A172 (cell line): ENCODE measurements around the gene RIMKLA. TPM values are rescaled to one million over a fixed set of nuclear protein-coding genes. Genes with fewer than 3 reads are reported as not detected.
A peak's percentile ranks its signal among the peaks of the same experiment; 100 is the strongest.

Source experiments
- DNase-seq: peaks from one replicate; pipeline ENCODE4 v3.0.0-alpha.2; 2015; ENCODE audit warnings: low spot score
- total RNA-seq: library from RNA; depleted of rRNA; stranded (reverse); fragments of >200 nt; shearing (Covaris generic); gene quantifications from 2 replicates; pipeline ENCODE4 v1.2.3, GENCODE V29; 2014

Gene RIMKLA
- total RNA-seq, 1 experiment from 2014 or later, result not detected

- DNase-seq, result no peak
These were observed 46.6 kb downstream of the RIMKLA start for GRCh38 chr1:42427240-42427639.

GRCh38 chr1:42429603-42430002 is 49.0 kb downstream of the RIMKLA start:
- no peak for DNase-seq

GRCh38 chr1:42430286-42431135 is 49.9 kb downstream of the RIMKLA start:
- DNase-seq, result no peak

DNA sequence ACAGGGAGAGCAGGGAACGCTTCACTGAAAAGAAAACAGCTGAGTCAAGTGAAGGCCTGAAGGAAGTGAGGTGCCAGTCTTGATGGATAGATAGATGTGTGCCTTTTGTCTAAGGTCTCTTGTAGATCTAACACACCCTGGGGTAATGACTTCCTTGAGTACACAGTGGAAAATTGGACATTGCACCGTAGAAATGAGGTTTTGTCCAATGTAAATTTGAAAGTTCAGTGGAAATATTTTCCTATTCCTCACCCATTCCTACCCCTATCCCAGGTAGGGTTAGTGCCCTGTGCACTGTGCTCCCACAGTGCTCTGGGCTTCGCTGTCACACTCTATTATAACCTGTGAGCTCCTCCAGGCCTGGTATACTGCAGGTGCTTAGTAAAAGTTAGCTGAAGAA is 50.9 kb downstream of the RIMKLA start:
- no peak for DNase-seq

DNA sequence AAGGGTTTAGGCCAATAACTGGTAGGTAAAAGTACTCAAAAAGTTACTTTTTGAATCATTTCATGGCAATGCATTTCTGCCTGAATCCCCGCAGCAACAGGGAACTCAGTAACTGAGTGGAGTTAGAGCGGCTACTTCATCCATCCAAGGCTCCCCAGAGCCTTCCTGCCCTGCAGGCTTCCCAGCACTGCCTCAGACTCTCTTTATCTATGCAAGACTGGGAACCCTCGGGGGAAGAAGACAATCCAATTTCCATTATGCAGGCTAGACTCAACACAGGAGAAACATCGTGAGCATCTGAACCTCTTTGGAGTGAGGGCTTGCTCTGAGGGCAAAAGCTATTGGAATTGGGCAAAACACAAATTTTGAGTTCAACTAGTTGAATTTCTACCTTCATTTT is 52.1 kb downstream of the RIMKLA start:
- no peak for DNase-seq

DNA sequence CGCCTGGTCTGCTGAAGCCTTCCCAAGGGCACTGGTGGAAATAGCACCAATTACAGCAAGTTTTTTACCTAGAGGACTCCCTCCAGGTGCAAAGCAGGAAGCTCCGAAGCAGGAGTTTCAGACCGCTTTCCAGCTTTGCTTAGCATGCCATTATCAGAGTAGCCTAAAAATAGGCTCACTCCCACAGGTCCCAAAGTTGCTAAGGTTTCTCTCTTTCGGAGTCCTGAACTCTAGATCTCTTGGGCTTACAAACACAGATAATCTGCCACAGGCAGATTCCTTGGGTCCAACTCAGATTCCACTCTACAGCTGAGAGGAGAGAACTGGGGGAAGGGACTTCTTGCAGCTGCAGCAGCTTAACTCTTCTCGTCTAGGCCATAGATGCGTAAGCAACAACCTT is 52.8 kb downstream of the RIMKLA start:
- DNase-seq, result no peak

GRCh38 chr1:42434340-42434739 is 53.7 kb downstream of the RIMKLA start:
- DNase-seq, result no peak

- DNase-seq, result peak; percentile 25
These were observed 59.3 kb downstream of the RIMKLA start for GRCh38 chr1:42439940-42440339.

DNA sequence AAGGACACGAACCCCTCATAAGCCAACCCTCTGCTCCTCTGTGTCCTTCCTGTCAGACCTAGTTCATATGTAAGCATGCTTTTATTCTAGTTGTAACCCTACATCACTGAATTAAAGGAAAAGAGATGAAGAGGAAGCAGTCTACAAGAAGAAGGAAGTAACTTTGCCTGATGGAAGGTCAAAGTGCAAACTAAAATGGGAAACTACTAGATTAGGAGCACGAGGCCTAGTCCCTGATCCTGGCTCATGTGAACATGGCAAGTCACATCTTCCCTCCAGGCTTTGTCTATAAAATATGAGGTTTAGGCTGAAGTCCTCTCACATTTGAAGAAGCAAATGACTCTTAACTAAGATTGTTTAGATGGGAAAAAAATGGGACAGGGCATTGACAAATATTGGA is 62.1 kb downstream of the RIMKLA start:
- DNase-seq, result no peak

- DNase-seq, result no peak
These were observed 68.7 kb downstream of the RIMKLA start for GRCh38 chr1:42449256-42449655.

- no peak for DNase-seq
These were observed 69.5 kb downstream of the RIMKLA start for GRCh38 chr1:42450061-42450460.

DNA sequence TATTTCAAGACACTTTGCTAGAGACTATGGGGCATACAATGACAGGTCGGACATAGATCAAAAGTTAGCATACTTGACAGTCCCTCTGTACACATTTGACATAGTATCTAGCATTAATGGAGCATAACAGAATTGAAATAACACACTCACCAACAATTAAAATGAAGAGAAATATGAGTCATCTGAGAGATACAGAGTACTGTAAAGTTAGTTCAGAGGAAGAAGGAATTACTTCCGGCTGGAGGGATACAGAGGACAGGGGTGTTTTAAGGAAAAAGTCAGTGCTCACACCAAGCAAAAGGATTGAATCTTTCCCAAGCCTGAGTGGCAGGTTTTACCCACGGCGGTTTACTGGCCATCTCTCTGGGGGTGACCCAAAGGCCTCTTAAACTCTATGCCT is 72.8 kb downstream of the RIMKLA start:
- no peak for DNase-seq

DNA sequence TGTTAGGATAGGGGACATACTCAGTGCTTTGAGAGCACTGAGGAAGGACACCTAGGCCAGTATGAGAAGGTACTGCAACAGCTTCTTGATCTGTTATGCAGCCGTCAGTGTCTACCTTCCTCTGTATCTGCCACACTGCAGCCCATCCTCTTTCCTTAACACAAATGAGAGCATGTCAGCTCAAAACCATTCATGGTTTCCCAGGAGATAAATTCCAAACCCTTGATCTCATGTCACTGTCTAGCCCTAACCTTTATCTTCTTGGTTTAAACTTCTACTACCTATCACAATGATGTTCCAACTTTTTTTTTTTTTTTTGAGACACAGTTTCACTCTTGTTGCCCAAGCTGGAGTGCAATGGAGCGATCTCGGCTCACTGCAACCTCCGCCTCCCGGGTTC is 73.8 kb downstream of the RIMKLA start:
- DNase-seq, result no peak

GRCh38 chr1:42456010-42456753 is 75.6 kb downstream of the RIMKLA start, which contains the start of the genes PPCS and ZMYND12:
TSS of gene PPCS (plus strand) at chr1:42456543. CDS start at chr1:42456566, 23 bp downstream.
TSS of gene ZMYND12 (minus strand) at chr1:42456022. CDS start at chr1:42455997, 25 bp downstream.
- DNase-seq, result no peak

GRCh38 chr1:42456754-42457089 is 76.1 kb downstream of the RIMKLA start:
- DNase-seq, result no peak

GRCh38 chr1:42461196-42461595 is 80.6 kb downstream of the RIMKLA start:
- no peak for DNase-seq

DNA sequence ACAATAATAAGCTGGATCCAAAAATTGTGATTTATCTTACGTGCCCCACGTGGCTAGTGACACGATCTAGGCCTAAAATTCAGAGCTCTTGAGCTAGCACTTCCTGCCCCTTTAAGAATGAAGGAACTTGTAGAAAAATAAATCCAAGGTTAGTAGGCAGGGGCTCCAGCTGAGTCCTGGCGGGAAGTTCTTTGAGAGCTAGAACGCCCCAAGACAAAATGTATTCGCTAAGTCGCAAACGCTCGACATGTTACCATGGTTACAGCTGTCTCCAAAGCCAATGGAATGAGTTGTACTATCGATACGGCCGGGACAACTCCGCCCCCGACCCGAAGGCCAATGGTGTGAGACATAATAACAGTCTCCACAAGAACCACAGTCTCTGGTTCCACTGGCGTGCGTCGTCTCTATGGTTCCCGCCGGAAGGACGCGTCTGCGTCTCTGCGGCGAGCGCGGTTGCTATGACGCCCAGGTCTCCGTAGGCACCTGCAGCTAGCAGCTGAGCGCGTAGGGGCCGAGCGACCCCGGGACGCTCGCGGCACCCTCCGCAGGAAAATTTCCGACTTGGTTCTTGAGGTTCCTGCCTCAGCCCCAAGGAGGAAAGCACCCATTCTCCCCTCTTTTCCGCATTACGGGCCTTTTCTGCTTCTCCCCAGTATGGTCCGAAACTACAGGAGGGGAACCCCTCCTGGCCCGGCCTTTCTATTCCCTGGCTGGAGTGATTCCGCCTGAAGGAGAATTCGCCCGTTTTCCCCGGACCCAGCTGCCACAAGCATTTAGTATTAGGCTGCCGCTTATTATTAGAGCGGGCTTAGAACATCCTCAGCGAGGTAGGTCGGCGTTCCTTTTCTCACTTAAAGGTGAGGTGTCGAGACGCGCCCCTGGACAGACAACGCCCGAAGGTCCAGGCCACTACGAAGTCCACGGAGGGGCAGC is 82.5 kb downstream of the RIMKLA start, which contains the start of gene CCDC30:
TSS of gene CCDC30 (plus strand) at position 459 of the 936 bp plus-strand sequence. CDS start 17,266 bp downstream, outside the sequence.
- peak; percentile 97 for DNase-seq

DNA sequence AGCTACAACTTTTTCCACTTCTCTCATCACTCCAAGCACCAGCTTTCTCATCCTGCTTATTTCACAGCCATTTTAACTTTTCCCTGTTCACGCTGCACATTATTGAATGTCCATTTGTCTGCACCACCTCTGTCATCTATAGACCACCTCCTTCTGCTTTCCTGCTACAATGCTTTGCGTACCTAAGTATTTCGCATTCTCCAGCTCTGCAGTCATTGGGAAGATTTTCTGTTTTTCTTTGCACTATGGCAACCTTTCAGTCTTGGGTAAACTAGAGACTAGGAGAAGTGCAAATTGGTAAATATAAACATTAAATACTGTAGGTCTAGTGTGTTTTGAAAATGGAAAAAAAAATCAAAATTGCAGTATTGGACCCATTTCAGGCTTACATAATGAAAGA is 83.3 kb downstream of the RIMKLA start:
- no peak for DNase-seq

GRCh38 chr1:42466030-42466429 is 85.4 kb downstream of the RIMKLA start:
- DNase-seq, result no peak

- DNase-seq, result no peak
These were observed 89.1 kb downstream of the RIMKLA start for GRCh38 chr1:42469727-42470126.
